ENCODE measurements around the gene KCNQ1. TPM values are rescaled to one million over a fixed set of nuclear protein-coding genes. Genes with fewer than 3 reads are reported as not detected.

KCNQ1 gene
- total and polyA plus RNA-seq, 2 experiments from 2014 or later: 0.45 to 0.87 TPM

DNA sequence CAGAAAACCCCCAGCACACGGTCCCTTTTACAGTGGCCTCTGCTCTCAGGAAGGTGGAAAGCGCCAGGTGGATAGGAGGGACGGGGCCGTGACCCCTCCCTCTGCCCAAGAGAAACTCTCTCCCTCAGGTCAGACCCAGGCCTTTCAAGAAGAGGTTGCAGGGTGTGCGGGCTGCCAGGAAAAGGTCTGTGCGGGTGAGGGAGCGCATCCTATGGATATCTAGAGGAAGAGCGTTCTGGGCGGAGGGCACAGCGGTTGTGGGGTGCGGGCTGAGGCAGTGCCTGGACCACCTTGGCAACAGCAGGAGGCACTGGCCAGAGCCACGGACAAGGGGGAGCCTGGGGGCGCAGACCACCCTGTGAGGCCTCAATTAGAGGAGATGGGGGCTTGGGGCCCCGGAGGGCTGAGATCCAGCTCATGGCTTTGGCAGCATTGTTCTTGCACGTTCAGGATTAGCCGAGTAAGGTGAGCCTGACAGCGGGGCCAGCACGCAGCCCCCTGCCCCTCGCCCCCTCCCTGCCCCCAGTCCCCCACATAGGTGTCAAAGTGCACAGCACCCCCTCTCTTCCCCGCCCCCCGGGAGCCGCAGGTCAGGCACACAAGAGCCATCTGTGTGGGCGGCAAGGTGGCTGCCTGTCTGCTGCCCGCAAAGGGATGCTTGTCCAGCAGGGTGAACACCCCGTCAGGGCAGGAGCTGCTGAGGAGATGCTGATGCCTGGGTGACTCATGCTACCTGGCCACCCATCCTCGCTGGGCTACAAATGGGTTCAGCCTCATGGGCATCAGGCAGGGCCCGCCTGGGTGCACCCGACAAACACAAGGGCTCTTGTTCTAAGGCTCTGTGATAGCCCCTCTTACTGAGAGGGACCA lies 347.8 kb downstream of the KCNQ1 start (continued):
- TF ChIP-seq, protein P1, sequence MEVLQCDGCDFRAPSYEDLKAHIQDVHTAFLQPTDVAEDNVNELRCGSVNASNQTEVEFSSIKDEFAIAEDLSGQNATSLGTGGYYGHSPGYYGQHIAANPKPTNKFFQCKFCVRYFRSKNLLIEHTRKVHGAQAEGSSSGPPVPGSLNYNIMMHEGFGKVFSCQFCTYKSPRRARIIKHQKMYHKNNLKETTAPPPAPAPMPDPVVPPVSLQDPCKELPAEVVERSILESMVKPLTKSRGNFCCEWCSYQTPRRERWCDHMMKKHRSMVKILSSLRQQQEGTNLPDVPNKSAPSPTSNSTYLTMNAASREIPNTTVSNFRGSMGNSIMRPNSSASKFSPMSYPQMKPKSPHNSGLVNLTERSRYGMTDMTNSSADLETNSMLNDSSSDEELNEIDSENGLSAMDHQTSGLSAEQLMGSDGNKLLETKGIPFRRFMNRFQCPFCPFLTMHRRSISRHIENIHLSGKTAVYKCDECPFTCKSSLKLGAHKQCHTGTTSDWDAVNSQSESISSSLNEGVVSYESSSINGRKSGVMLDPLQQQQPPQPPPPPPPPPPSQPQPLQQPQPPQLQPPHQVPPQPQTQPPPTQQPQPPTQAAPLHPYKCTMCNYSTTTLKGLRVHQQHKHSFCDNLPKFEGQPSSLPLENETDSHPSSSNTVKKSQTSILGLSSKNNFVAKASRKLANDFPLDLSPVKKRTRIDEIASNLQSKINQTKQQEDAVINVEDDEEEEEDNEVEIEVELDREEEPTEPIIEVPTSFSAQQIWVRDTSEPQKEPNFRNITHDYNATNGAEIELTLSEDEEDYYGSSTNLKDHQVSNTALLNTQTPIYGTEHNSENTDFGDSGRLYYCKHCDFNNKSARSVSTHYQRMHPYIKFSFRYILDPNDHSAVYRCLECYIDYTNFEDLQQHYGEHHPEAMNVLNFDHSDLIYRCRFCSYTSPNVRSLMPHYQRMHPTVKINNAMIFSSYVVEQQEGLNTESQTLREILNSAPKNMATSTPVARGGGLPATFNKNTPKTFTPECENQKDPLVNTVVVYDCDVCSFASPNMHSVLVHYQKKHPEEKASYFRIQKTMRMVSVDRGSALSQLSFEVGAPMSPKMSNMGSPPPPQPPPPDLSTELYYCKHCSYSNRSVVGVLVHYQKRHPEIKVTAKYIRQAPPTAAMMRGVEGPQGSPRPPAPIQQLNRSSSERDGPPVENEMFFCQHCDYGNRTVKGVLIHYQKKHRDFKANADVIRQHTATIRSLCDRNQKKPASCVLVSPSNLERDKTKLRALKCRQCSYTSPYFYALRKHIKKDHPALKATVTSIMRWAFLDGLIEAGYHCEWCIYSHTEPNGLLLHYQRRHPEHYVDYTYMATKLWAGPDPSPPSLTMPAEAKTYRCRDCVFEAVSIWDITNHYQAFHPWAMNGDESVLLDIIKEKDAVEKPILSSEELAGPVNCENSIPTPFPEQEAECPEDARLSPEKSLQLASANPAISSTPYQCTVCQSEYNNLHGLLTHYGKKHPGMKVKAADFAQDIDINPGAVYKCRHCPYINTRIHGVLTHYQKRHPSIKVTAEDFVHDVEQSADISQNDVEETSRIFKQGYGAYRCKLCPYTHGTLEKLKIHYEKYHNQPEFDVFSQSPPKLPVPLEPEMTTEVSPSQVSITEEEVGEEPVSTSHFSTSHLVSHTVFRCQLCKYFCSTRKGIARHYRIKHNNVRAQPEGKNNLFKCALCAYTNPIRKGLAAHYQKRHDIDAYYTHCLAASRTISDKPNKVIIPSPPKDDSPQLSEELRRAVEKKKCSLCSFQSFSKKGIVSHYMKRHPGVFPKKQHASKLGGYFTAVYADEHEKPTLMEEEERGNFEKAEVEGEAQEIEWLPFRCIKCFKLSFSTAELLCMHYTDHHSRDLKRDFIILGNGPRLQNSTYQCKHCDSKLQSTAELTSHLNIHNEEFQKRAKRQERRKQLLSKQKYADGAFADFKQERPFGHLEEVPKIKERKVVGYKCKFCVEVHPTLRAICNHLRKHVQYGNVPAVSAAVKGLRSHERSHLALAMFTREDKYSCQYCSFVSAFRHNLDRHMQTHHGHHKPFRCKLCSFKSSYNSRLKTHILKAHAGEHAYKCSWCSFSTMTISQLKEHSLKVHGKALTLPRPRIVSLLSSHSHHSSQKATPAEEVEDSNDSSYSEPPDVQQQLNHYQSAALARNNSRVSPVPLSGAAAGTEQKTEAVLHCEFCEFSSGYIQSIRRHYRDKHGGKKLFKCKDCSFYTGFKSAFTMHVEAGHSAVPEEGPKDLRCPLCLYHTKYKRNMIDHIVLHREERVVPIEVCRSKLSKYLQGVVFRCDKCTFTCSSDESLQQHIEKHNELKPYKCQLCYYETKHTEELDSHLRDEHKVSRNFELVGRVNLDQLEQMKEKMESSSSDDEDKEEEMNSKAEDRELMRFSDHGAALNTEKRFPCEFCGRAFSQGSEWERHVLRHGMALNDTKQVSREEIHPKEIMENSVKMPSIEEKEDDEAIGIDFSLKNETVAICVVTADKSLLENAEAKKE (CRISPR knock-in tag; IDR thresholded peaks at IDR 0.05): no peak
- TF ChIP-seq EZH2phosphoT487 (IDR thresholded peaks at IDR 0.05; ENCODE audit: unreplicated experiment) (no peak), ZNF331 (CRISPR knock-in tag; IDR thresholded peaks at IDR 0.05; ENCODE audit: low read depth) (no peak), JUNB (IDR thresholded peaks at IDR 0.05; ENCODE audit: unreplicated experiment) (no peak), ZNF114 (CRISPR knock-in tag; IDR thresholded peaks at IDR 0.05) (no peak)

DNA sequence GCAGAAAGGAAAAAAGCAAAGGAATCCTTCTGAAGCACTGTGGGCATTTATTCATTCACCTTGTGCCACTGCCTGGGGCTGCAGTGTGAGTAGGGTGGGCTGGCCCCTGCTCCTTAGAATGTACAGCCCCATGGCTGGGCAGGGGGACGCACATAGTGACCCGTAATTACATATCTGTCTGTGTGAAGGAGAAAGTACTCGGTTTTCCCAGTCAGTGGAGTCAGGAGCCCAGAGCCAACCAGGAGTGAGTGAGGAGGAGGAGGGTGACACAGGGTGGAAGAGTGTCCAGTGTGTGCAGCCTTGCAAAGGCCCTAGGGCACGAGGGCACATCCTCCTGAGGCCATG lies 348.9 kb downstream of the KCNQ1 start:
- H3K27ac ChIP-seq (ENCODE audit: low read depth): no peak overlapping the region
- H2AFZ ChIP-seq: no peak overlapping the region
- H3K36me3 Mint-ChIP-seq (ENCODE audit: low read depth): no peaks in the 10 kb centered on the region; the same call in 2 of the 3 replicates
- H3K4me1 ChIP-seq (ENCODE audit: insufficient read depth): peaks cover 6% of the 10 kb centered on the region
- H3K9me3 Mint-ChIP-seq: peaks cover 2% of the 10 kb centered on the region; the same call in 2 of the 3 replicates
- no peak overlapping the region for H3K4me2 ChIP-seq
- H3F3A ChIP-seq (replicated peaks; ENCODE audit: low read depth): no peaks in the 10 kb centered on the region
- H3K4me1 Mint-ChIP-seq: peaks cover 10% of the 10 kb centered on the region
- no peaks in the 10 kb centered on the region for H3K9me2 ChIP-seq (ENCODE audit: insufficient read depth)
- DNase-seq (ENCODE audit: low spot score) (no peak), ATAC-seq (no peak)
- H3K79me2 ChIP-seq (replicated peaks; ENCODE audit: insufficient read depth): no peaks in the 10 kb centered on the region
- no peaks in the 10 kb centered on the region for H3K36me3 ChIP-seq (ENCODE audit: insufficient read depth)
- peaks cover 33% of the 10 kb centered on the region for H3K27me3 ChIP-seq (ENCODE audit: insufficient read depth)
- peaks cover 54% of the 10 kb centered on the region for H3K27me3 Mint-ChIP-seq (ENCODE audit: insufficient read depth, low read depth, poor library complexity)
- H3K4me3 Mint-ChIP-seq: no peak overlapping the region
- H4K20me1 ChIP-seq (replicated peaks; ENCODE audit: insufficient read depth): no peaks in the 10 kb centered on the region
- H3K27ac Mint-ChIP-seq: no peak overlapping the region
- H3K4me3 ChIP-seq: no peak overlapping the region
- TF ChIP-seq STAT1 (IDR thresholded peaks at IDR 0.05; ENCODE audit: unreplicated experiment) (no peak), NANOG (IDR thresholded peaks at IDR 0.05; ENCODE audit: borderline replicate concordance) (no peak)
- TF ChIP-seq, protein P2, sequence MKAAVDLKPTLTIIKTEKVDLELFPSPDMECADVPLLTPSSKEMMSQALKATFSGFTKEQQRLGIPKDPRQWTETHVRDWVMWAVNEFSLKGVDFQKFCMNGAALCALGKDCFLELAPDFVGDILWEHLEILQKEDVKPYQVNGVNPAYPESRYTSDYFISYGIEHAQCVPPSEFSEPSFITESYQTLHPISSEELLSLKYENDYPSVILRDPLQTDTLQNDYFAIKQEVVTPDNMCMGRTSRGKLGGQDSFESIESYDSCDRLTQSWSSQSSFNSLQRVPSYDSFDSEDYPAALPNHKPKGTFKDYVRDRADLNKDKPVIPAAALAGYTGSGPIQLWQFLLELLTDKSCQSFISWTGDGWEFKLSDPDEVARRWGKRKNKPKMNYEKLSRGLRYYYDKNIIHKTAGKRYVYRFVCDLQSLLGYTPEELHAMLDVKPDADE (IDR thresholded peaks at IDR 0.05): no peak
- TF ChIP-seq, protein P3, sequence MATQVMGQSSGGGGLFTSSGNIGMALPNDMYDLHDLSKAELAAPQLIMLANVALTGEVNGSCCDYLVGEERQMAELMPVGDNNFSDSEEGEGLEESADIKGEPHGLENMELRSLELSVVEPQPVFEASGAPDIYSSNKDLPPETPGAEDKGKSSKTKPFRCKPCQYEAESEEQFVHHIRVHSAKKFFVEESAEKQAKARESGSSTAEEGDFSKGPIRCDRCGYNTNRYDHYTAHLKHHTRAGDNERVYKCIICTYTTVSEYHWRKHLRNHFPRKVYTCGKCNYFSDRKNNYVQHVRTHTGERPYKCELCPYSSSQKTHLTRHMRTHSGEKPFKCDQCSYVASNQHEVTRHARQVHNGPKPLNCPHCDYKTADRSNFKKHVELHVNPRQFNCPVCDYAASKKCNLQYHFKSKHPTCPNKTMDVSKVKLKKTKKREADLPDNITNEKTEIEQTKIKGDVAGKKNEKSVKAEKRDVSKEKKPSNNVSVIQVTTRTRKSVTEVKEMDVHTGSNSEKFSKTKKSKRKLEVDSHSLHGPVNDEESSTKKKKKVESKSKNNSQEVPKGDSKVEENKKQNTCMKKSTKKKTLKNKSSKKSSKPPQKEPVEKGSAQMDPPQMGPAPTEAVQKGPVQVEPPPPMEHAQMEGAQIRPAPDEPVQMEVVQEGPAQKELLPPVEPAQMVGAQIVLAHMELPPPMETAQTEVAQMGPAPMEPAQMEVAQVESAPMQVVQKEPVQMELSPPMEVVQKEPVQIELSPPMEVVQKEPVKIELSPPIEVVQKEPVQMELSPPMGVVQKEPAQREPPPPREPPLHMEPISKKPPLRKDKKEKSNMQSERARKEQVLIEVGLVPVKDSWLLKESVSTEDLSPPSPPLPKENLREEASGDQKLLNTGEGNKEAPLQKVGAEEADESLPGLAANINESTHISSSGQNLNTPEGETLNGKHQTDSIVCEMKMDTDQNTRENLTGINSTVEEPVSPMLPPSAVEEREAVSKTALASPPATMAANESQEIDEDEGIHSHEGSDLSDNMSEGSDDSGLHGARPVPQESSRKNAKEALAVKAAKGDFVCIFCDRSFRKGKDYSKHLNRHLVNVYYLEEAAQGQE (IDR thresholded peaks at IDR 0.05; ENCODE audit: unreplicated experiment): no peak

All from GM23338 (cell line).